Activated gamma-delta T cell treated with anti-CD3 and anti-CD28 coated beads, Interleukin-2, amount 50 U/mL, for 16 hours (primary cell): ENCODE data around the gene RFT1.

Source experiments
- DNase-seq: peaks from one replicate; pipeline ENCODE4 v3.0.0-alpha.2; 2020; ENCODE audit warnings: low read depth

Gene RFT1

DNA sequence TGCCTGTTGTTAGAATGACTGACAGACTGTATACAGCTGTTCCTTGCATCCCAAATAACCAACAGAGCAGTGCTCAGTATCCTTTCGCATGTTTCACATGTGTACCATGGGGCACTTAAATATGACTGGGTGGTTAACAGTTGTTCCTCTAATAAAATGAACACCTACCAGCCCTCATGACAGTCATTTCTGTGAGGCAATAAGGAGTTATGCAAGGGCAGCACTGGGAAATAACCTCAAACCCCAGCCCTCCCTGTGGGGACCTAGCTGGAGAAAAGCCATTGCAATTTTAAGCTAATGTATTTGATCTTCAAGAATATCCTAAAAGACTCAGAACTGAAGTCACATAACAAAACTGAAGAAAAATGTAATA lies 7.3 kb downstream of the RFT1 start:
- DNase-seq, result no peak

DNA sequence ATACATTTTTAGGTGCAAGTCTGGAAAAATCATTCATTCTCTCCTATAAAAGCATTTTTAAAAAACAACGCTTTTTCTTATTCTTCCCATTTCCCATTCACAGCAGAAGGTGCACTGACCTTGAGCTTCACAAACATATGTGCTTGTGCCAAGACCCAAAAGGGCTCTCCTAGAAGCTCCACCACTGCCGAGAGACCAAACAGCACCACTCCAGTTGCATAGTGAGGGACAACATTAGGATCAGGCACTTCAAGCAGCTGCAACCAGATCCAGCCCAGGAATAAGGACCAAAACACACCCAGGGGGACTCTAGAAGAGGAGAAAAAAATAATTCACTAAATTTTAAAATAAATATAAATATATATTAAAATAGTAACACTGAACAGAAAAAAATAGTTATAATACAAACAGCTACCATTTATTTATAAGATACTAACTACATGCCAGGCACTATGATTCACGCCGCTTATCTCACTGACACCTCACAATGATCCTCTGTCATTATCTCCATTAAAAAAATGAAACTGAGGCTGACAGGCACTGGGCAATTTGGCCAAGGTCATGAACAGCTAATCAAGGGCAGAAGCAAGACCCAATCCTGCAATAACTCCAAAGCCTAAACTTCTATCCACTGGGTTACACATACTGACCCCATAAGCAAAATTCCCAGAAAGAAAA lies 7.8 kb downstream of the RFT1 start:
- no peak for DNase-seq

DNA sequence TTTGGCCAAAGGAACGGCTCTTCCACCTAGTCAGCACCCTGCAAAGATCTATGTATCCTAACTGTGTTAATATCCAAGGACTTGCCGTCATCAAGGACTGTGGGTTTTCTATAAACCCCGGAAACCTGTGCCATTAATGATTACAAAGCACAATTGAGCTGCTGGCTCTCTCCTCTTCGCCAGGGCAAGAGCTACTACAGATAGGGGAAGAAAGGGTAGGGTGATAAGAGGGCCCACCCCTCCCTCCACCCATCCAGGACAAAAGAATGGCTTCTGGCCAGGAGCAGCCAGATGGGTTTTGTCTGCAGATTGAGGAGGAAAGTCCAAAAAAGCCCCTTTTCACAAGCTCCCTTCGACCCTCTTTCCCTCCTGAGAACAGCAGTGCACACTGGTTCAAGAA lies 9.9 kb downstream of the RFT1 start:
- DNase-seq, result no peak

DNA sequence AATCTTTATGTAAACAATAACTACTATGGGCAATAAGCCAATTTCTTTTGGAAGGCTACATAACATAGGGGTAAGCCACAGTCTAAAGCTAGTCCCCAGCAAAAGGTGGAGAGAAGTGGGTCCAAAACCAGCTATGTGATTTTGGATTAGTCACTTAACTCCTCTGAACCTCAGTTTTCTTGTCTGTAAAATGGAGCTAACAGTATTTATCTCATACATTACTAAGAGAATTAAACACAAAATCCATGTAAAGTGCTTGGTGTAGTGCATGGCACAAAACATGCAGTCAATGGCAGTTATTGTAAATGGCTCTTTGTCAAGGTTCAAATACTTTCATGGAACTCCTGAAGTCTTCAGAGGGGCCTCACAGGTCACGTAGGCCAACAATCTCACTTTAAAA lies 13.3 kb downstream of the RFT1 start:
- DNase-seq, result no peak

DNA sequence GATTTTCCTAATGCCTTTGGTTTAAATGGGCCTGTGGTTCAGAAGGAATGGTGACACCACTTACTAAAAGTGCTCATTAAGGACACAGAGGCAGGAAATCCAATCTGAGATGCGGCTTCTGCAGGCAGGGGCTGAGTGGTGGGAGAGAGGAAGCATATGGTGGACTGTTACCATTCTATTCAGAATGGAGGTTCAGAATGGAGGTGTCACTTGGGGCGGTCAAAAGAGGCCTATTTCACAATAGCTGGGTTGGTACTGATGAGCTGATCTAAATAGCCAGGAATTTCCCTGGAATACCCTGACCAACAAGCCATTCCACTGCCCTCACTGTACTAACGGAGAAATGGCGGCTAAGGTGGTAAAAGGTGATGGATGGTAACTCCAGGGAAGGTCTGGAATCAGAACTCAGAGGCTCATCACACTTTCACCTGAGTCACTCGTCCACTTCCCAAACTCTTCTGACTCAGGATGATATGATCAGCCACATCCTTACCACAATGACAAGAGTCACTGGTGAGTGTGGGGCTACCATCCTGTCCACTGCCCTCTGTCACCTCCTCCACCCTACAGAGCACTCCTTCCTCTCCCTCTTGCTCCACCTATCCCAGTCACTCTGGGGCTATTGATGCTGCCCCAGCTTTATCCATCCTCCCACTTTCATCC lies 15.7 kb downstream of the RFT1 start:
- DNase-seq, result no peak

DNA sequence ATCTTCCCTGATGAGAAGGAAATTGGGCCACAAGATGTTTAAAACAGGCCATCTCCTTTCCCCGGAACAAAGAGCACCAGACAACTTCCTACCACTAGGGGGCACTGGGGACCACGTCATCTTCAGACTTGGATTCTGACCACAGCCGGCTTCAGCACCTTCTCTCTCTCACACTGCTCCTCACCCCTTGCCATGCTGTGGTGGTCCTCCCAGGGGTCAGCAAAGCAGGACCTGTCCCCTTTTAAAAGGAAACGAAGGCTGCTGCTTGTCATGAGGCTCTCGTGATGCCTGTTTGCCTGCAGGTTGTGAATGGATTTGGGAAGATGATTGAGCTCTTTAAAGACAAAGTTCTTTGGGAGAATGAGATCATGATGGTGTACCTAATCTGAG lies 16.2 kb downstream of the RFT1 start:
- peak; percentile 71 for DNase-seq

DNA sequence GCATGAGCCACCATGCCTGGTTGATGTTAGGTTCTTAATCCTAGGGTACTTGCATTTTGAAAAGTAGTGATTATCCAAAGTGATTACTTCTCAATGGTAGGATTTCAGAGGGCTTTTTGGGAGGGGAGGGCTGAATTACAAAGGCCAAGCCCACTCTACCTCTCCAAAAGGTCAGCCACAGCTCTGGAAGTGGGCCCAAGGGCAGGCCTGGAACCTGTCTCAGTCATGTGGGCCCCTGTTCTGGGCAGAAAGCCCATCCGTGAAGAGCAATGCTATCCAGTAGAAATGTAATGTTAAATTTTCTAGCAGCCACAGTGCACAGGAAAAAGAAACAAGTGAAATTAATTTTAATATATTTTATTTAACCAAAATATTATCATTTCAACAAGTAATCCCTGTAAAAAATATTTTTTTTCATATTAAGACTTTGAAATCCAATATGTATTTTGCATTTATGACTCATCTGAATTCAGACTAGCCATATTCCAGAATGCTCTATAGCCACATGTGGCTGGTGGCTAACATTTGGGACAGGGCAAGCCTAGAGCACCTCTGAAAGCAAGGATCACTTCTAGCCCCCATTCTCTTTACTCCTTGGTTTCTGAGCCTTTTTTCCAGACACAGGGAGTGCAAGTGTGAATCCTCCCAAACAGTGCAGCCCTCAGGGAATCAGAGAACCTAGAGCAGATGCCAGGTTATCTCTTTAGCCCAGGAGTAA lies 16.8 kb downstream of the RFT1 start:
- no peak for DNase-seq

DNA sequence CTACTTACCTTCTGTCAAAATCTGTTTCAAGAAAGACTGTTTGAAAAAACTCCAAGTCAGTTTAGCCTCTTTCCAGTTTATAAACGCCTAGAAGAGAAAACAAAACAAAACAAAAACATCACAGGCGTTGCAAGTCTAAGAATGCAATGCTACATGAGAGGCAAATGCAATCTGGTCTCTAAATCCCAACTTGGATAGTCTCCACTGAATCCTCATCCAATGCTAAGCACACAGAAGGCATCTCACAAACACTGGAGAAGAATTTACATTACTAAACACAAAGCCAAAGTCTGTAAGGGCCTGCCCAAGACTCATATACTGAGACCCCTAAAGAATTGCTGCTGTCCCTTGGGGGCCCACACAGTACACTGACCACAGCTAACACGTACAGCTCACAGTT lies 18.4 kb downstream of the RFT1 start:
- DNase-seq, result no peak

DNA sequence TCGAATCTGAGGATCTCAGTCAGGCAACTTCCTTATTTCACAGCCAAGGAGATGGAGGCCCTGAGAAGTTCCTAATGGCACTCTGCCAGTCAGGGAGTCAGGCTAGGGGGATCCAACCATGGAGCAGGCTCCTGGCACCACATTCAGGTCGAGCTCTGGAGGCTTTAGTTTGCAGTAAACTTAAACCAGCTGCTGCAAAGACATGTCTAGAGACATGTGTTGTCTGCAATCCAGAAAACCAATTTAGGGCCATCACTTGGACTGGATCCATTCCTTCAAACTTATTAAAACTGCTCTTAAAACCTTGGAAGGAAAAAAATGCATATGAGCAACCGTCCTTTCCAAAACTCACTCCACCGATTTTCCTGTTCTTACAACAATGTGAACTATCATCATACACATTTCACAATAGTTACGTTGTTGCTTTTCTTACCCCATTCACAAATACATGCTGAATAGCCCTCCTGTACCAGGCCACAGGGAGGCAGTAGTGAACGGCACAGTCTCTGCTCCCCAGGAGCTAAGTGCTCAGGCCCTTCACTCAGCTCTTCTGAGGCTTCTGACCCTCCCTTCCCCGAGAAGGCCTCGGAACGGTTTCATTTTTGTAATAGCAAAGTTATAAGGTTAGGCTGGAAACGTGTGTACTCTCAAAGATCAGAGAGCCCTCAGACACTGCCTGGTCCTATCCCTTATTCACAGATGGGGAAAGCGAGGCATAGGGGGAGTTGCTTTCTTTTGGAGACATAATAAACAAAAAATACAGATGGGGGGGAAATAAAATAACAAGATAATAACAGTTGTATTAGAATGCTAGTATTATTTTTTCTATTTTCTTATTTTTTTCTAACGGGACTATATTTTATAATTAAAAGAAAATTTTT lies 20.1 kb downstream of the RFT1 start:
- DNase-seq, result no peak

DNA sequence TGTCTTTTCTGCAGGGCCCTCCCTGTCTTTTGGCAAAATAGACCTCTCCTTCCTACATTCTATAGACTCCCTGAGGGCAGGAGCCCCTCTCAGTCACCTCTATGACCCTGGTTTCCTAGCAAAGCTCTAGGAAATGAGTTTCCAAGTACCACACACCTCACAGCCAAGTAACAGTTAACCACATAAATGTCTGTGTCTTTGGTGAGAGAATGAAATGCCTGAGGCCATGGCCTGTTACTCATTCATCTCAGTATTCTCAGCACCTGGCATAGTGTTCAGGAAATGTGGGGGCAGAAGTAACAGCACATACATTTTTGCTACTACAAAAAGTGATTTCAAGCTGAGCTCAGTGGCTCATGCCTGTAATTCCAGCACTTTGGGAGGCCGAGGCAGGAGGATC lies 21.0 kb downstream of the RFT1 start:
- no peak for DNase-seq

DNA sequence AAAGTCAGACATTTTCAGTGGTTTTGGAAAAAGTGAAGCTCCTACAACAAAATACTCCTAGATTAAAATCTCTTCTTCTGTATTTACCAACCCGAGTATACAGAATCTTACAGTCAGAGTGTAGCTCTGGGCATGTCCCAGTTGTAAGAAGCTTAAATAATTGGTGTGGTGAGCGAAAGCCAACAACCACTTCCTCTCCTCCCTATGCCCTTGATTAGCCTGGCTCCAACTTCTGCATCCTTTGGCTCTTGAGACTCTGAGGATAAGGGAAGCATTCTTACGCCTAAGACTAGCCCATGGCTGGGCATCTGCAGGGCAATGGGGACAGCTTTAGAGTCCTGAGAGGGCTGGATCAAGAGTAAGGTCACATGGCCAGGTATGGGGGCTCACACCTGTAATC lies 25.5 kb downstream of the RFT1 start:
- DNase-seq, result no peak

DNA sequence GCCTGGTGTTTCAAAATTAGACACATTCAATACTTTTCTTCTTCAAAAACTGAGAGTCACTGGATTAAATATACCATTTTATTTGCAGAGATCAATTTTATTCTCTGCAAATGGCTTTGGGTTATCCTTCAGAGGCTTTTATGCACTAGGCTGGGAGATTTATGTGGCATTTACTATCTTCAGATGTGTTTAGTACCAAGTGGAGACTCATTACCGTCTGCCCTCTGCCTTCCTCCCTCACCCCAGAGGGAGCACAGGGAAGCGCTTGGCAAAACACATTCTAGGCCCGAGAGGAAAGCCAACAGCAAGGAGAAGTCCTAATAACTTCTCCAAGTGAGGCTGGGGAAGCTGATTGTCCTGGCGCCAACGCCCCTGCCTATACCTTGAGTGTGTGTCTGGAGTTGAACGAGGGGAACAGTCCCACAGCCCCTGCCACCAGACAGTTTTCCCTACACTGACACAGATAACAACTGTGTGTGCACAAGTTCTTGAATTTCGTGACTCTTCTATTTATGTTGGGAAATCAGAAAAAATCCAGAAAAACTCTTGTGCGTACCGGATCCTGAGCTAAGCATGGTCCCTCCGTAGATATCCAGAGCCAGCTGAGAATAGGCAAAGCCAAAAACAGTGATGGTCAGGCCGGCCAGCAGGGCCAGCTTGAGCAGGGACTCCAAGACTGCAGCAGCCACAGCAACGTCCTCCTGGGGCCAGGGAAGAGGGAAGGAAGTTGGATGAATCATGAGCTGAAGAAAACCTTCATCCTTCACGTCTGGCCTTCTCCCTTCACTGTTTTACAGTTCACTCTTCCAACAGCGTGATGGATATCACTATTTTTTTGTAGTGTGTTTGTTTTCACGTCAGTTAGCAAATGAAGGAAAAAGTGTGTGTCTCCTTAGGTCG lies 26.6 kb downstream of the RFT1 start:
- no peak for DNase-seq

DNA sequence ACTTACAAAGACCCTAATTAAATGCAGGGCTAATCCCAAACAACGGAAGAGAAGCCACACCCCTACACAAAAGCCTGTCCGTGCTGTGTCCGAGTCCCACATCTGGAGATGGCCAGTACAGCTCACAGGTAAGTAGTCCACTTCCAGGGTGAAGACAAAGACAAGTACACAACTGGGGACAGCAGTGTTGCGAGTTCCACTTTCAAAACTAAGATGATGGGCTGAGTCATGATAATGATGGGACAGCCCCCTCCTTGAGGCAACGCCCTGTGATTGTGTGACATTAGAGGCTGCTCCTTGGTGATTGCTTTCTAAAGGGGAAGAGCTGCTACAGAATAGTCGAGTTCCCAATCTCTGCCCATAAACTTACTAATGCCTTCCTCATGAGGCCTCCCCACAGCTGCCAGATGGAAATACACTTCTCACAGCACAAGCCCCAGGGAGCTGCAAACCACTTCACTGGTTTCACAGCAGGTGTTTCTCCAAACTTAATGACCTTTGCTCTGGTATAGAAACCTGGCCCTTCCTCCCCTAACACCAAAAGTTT lies 27.6 kb downstream of the RFT1 start:
- DNase-seq, result no peak

DNA sequence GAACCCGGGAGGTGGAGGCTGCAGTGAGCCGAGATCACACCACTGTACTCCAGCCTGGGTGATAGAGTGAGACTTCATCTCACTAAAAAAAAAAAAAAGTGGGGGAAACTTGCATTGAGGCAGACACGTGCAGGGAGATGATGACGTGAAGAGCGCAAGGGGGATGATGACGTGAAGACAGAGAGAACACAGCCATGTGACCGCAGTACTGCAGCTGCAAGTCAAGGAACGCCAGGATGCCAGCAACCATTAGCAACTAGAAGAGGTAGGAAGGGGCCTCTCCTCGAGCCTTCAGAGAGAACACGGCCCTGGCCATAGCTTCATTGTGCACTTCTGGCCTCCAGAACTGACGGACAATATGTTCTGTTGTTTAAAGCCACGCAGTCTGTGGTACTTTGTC lies 28.3 kb downstream of the RFT1 start:
- DNase-seq, result no peak

DNA sequence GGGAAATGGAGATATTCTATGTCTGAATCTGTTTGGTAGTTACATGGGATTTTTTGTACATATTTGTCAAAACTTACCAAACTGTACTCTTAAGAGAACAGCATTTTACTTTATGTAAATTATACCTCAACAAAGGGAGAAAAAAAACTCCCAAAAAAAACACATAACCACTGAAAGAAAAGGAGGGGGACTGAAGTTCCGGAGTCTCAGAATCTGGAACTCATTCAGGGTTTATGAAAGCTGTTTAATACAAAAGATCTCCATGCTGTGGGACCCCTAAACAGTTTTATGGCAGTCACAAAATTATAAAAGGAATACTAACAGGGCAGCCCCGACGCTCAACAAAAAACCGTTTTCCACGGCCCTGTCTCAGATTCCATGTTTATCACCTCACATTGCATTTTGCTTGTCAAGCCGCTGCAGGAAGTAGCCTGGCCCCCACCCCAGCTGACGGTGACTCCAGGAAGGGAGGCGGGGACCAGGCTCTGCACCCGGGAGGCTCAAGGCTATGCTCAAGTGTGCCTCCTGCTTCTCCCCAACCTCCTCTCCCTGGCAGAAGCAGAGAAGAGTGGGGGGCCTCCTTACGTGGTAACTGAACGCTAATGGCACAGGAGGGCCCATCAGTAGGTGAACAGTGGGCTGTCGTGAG lies 29.3 kb downstream of the RFT1 start:
- DNase-seq, result no peak

DNA sequence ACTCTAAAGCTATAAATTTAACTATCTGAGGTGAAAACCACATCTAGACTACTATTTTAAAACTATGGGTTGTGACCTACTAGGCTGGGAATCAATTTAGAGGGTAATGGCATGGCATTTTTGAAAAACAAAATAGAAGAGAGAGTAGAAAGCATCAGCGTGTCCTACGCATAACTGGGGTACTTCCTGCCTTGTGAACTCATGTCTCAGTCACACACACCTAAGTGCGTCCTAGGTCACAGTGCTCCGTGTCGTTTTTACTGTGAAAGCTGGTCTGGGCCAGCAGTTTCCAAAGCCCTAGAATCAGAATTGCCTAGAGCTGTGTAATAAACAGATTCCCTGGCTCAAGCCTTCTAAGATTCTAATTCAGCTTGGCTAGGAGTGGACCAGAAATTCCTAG lies 32.3 kb downstream of the RFT1 start:
- no peak for DNase-seq

DNA sequence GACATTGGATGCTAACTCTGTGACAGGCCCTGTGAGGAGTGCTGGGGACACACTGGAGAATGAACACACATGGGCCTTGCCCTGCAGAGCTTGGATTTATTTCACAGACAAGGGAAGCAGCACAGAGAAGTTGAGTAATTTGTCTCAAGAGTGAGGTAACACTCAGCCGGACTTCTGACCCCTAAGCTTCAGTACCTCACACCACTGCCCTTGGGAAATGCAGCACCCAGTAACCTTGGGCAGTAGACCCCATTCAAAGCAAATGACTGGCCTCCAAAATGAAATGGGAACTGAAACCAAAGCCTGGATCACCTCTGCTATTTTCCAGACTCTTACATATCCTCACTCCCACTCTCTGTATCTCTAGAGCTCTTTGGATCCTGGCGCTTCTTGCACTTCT lies 37.3 kb downstream of the RFT1 start:
- no peak for DNase-seq

DNA sequence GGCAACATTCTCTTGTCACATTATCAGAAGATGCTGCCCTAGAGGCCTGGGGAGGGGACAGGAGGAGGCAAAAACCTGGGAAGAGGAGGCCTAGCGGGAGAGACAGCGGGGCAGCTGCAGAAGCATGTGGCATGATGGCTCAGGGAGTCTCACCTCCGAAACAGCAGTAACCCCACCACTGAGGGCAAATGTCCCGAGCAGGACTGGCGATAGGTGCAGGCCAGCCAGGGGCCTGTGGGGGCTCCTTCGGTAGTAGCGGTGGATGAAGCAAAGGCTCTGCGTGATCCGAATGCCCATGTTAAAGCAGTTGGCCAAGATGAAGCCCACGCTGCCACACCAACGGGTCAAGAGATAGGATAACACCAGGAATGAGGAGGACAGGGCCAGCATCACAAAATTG lies 38.0 kb downstream of the RFT1 start:
- DNase-seq, result no peak

DNA sequence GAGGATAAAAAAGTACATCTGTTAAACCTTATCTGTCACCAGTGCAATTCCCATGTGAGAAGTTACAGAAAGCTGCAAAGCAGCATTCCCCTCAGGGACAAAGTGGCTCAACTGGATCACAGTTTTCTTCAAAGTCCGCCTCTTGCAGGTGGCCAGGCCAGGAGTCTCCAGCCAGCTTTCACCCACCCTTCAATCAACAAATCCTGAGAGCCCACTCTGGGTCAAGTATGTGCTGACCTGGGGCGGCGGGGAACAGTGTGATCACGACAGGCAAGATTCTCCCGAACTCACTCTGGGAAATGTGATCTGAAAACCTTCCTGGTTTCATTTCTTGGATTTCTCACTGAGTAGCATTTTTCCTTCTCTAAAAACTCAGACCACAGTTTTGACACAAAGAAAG lies 39.2 kb downstream of the RFT1 start:
- no peak for DNase-seq

DNA sequence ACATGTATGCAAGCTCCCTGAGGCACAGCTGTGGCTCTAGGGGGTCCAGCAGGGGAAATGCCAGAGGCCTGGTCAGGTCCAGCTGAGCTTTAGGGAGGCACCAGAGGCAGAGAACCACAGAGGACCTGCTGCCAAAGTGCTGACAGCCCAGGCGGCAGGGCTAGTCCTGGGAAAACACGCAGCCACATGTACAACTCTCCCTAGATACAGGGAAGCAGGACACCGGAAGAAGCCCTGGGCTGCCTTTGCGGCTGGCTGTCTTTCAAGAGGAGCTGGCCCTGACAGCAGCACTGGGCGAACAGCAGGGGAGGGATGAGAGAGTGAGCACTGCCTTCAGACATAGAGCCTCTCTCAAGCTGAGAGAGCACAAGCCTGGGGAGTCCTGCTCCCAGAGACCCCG lies 40.7 kb downstream of the RFT1 start:
- DNase-seq, result no peak

DNA sequence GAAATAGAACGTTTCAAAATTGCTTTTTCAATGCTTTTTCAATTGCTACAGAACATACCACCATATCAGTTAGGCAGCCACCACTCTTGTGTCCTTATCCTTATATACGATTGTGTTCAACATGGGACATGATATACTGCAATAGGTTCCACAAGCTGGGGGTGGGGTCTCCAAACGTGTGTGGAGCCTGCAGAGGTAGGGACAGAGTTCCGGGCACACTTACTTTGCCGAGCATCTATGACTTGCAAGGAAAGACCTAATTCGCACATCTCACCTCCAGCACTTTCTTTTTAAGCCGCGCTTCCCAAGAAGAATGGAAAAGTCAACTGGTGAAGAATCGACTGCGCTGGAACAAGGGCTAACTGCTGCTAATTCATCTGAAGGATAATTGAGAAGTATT lies 44.8 kb downstream of the RFT1 start:
- DNase-seq, result no peak
